ENCODE measurements around the gene PAPPA2. TPM values are rescaled to one million over a fixed set of nuclear protein-coding genes. Genes with fewer than 3 reads are reported as not detected.

PAPPA2 gene
- total RNA-seq, 4 donors from 2014 or later: under 0.01 to 1.5 TPM; not detected in 2

DNA sequence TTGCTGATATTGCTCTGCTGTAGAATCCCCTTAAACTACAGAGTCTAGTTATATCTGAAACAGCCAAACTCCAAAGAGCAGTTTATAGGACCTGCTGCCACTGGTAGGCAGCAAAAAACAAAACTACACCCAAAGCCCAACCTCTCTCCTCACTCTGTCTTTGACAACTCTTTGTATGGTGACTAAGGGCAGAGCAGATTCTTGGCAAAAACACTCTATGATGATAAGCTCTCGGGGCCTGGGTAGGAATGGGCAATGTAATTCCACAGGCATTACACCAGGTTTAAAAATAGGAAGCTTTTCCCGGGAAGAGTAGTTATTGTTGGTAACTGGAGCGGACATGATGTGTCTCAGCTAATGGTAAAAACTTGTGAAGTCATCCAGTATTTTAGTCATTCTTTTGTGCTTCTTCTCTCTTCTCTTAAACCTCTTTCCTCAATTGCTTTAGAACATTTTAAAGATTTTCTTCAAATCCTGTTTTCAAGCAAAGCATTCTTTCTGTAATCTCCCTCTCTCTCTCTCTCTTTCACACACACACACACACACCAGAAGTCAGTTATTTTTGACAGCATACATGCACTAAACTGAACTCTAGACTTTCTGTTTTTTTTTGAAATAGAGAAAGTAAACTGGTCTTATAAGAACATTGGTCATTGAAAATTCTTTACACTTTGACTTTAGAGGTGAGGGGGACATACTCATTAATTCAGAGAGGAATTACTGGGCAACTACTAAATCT is 193.5 kb downstream of the PAPPA2 start:
- intact Hi-C loops (cut with DNase I): no loop called here
- Histone ChIP-seq H3K27me3 (no peaks in the 10 kb centered on the region), H3K4me3 (no peak overlapping the region), H3K27ac (peak overlapping the region in 1 of 4 donors; percentile 10), H3K4me1 (no peaks in the 10 kb centered on the region), H3K9me3 (peaks cover 0 to 10% (median 0%) of the 10 kb centered on the region in 3 donors), H3K36me3 (no peaks in the 10 kb centered on the region)
- no peak for TF ChIP-seq POLR2A (IDR thresholded peaks at IDR 0.05)
- TF ChIP-seq, protein P1, sequence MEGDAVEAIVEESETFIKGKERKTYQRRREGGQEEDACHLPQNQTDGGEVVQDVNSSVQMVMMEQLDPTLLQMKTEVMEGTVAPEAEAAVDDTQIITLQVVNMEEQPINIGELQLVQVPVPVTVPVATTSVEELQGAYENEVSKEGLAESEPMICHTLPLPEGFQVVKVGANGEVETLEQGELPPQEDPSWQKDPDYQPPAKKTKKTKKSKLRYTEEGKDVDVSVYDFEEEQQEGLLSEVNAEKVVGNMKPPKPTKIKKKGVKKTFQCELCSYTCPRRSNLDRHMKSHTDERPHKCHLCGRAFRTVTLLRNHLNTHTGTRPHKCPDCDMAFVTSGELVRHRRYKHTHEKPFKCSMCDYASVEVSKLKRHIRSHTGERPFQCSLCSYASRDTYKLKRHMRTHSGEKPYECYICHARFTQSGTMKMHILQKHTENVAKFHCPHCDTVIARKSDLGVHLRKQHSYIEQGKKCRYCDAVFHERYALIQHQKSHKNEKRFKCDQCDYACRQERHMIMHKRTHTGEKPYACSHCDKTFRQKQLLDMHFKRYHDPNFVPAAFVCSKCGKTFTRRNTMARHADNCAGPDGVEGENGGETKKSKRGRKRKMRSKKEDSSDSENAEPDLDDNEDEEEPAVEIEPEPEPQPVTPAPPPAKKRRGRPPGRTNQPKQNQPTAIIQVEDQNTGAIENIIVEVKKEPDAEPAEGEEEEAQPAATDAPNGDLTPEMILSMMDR (IDR thresholded peaks at IDR 0.05): no peak
- no peak for DNase-seq
- 59 to 63% methylated on average over 3 of the region's 3 CpGs for WGBS, 2 donors

DNA sequence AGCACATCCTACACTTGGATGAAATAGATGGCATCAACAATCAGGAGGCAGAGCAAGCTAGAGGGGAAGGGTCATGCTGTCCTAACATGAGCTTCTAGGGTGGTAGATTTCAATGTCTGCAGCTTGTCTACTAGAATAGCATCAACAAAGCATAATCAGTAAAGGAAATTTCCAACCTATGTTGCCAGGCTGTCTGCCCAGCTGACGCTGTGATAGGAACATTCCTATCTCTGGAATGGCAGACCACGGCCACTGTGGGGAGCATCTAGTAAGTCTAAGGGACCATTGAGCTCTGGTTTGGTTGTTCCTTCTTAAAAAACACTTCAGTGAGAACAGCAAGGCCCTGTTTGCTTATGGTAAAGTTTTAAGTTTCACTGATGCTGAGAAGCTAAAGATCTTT is 206.8 kb downstream of the PAPPA2 start:
- no peak for DNase-seq
- no peak for TF ChIP-seq POLR2A (IDR thresholded peaks at IDR 0.05)
- TF ChIP-seq, protein P1 (IDR thresholded peaks at IDR 0.05): no peak
- Histone ChIP-seq H3K36me3 (no peaks in the 10 kb centered on the region), H3K4me1 (no peaks in the 10 kb centered on the region), H3K4me3 (no peak overlapping the region), H3K9me3 (no peaks in the 10 kb centered on the region), H3K27ac (no peak overlapping the region), H3K27me3 (no peaks in the 10 kb centered on the region)
- WGBS, 2 donors: 56 to 58% methylated on average over 2 of the region's 2 CpGs
- intact Hi-C loops (cut with DNase I): no loop called here

DNA sequence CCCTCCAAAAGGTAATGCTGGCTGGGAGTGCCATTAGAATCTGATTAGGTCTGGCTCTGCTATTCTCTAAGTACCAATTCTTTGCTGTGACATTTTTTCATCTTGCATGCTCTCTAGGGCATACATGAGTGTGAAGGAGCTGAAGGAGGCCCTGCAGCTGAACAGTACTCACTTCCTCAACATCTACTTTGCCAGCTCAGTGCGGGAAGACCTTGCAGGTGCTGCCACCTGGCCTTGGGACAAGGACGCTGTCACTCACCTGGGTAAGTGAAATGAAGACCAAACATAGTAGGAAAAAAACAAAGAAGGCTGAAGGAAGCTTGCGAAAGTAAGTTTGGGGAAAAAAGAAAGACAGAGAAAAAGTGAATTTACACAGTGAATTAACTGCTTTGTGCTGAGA is 207.9 kb downstream of the PAPPA2 start:
- TF ChIP-seq, protein P1 (IDR thresholded peaks at IDR 0.05): no peak
- no peak for TF ChIP-seq POLR2A (IDR thresholded peaks at IDR 0.05)
- Histone ChIP-seq H3K27ac (no peak overlapping the region), H3K36me3 (no peaks in the 10 kb centered on the region), H3K27me3 (no peaks in the 10 kb centered on the region), H3K4me1 (no peaks in the 10 kb centered on the region), H3K9me3 (no peaks in the 10 kb centered on the region), H3K4me3 (no peak overlapping the region)
- intact Hi-C loops (cut with DNase I): no loop called here
- no peak for DNase-seq
- WGBS, 2 donors: 47 to 48% methylated on average over 3 of the region's 3 CpGs

DNA sequence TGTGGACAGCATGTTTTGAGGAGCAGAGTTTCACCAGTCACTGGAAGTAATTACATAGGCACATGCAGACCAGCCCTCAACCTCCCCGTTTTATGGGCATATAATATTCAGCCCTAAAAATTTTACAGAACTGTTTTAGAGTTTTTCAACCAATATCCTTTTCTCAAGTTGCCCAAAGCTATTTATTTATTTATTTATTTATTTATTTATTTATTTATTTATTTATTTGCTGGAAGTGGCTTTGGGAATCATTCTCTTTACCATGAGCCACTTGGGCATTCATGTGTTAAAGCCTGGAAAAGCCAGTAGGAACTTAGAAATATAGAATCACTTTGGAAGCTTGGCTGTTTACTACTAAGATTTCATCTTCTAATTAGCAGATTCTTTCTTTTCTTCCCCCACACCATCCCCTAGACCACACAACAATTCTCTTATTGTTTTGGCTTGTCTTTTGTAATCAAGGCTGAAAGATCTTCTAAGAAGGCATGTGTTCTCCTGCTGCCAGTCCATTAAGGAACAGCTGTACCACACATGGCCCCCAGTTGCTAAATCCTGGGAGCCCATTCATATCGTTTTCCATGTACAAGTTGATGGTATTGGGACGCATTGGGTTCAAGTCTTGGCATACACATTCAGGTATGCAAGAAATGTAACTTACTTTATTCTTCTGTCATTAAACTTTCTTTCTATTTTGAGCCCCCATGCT is 220.0 kb downstream of the PAPPA2 start:
- Histone ChIP-seq H3K4me3 (no peak overlapping the region), H3K4me1 (no peaks in the 10 kb centered on the region), H3K27ac (no peak overlapping the region), H3K27me3 (no peaks in the 10 kb centered on the region), H3K9me3 (no peaks in the 10 kb centered on the region), H3K36me3 (no peaks in the 10 kb centered on the region)
- WGBS, 2 donors: 66 to 72% methylated on average over 3 of the region's 3 CpGs
- TF ChIP-seq POLR2A (IDR thresholded peaks at IDR 0.05): no peak
- TF ChIP-seq, protein P1 (IDR thresholded peaks at IDR 0.05): no peak
- DNase-seq: no peak
- intact Hi-C loops (cut with DNase I): no loop called here
